DMS53 treated with DMSO at 0.1 percent for 48 hours (cell line): ENCODE data around the gene ABCC1.
"Not testable (repeated sequence)": the region's sequence is repeated elsewhere in the genome, so short reads cannot be mapped to it uniquely, and the experiment has no call there.

Experiments
- DNase-seq: peaks from one replicate; lab custom pipeline; 2025; ENCODE audit not compliant: unreplicated experiment; lab: John Stamatoyannopoulos, UW

ABCC1 gene

GRCh38 chr16:16075488-16076422 lies 126.3 kb downstream of the ABCC1 start:
- DNase-seq: no peak

DNA sequence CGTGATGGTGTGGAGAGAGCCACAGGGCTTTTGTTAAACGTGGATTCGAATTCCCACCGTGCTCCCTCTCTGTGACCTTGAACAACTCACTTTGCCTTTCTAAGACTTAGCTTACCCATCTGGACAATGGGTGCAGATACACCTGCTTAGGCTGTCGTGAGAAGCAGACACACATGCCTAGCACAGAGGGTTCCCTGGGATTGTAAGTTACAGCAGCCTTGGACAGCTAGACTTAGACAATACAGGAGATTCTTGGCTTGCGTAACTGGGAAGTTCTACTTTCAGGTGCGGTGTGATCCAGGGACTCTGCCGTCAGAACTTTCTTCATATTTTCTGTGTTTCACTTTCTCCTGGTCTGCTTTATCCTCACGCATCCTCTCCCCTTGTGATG lies 127.0 kb downstream of the ABCC1 start:
- DNase-seq: no peak

DNA sequence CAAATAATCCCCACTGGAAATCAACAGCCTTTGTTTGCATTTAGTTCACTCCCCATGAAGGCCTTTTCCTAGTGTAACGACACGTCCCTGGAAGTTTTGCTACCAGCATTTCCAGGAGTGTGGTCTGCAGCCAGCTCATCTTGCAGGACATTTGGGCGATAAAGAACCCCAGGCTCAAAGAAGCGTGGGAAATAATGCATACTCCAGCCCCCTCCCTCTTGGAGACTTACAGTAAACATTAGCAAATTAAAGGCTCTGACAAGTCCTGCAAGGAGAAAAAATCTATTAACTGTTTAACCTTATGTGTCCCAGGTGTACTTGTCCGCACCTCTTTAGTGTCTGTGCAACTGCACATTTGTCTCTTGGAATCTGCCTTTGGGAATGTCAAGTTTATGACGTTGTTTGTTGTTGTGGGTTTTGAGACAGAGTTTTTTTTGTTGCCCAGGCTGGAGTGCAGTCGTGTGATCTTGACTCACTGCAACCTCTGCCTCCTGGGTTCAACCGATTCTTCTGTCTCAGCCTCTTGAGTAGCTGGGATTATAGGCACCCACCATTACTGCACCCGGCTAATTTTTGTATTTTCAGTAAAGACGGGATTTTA lies 131.1 kb downstream of the ABCC1 start:
- no peak for DNase-seq

DNA sequence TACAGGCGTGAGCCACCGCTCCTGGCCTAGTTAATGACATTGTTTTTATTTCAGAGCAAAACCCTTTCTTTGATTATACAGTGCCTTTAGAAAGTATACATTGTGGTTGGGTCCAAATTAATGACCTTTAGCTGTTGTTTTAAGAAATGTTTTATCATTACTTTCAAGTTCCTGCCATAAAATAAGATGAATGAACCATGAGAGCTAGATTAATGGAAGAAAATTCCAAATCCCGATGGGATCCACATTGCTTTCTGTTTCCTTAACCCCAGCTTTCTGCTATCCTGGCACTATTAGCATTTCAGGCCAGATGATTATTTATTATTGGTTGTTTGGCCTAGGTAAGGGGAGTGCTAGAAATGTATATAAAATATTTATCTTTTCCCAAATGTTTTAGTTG lies 131.7 kb downstream of the ABCC1 start:
- DNase-seq: no peak

- DNase-seq: no peak
Observed at GRCh38 chr16:16082255-16082654, 132.8 kb downstream of the ABCC1 start.

- DNase-seq: no peak
Observed at GRCh38 chr16:16083421-16084156, 134.2 kb downstream of the ABCC1 start.

DNA sequence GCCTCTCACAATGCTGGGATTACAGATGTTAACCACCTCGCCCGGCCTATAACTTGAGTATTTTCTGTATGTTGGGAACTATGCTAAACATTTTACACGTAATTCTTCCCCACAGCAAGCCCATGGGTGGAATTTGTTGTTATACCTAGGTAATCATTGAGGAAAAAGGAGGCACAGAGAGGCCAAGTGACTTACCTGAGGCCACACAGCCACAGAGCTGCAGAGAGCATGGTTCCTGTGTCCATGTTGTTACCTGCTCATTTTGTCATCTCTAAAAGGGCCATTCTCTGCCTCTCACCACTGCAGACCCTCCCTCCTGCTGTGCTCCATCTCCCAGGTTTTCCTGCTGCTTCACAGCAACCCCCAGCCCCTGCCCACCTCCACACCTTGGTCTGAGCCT lies 135.5 kb downstream of the ABCC1 start:
- DNase-seq: no peak

GRCh38 chr16:16086653-16087446 lies 137.4 kb downstream of the ABCC1 start:
- no peak for DNase-seq

DNA sequence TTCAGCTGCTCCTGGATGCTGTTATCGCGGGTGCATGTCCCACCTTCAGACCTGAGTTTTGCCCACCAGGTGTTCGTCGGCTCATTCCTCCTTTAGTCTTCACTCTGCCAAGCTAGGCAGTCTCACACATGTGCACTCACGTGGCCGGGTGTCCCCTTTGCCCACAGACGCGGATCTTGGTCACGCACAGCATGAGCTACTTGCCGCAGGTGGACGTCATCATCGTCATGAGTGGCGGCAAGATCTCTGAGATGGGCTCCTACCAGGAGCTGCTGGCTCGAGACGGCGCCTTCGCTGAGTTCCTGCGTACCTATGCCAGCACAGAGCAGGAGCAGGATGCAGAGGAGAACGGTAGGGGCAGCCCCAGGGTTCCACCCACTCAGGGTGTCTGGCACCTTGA lies 140.8 kb downstream of the ABCC1 start:
- no peak for DNase-seq

DNA sequence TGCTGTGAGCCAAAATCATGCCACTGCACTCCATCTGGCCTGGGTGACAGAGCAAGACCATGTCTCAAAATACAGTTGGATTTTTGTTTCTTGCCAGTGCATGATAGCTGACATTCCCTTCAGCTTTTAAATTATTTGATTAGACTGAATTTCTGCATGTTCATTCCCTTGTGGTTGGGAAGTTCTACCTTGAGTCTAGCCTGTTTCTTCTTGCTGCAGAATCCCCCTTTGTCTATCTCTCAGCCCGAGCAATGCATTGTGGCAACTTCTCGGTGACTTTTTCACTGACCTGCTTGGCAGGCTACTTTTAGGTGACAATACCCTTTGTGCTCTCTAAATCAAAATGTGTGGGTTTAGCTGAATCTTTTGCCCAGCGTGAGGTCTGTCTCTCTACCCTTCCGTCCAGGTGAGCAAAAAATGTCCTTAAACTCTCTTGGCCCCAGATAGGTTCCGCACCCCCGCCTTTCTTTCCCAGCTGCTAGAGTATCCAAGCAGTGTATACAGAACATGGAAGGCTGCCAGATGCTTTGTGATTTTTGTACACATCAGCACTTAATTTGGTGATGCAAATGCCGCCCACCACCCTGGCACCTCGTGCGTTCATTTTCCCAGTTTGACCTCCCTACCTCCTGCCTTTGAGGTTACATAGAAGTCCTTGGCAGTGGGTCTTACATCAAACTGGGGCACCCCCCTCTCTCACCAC lies 143.7 kb downstream of the ABCC1 start:
- DNase-seq: no peak

- no peak for DNase-seq
Observed at GRCh38 chr16:16093628-16094332, 144.4 kb downstream of the ABCC1 start.

DNA sequence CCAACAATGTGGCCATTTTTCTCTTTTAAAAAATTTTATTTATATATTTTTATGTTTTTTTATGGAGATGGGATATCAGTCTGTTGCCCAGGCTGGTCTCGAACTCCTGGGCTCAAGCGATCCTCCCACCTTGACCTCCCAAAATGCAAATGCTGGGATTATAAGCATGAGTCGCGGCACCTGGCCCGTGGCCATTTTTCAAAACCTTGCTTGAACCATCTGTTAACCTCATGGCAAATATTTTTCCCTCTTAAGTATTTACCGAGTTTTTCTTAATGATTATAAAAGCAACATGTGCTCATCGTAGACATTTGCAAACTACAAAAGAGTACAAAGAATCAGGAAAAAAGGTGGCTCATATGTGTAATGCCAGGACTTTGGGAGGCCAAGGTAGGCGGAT lies 146.2 kb downstream of the ABCC1 start:
- no peak for DNase-seq

DNA sequence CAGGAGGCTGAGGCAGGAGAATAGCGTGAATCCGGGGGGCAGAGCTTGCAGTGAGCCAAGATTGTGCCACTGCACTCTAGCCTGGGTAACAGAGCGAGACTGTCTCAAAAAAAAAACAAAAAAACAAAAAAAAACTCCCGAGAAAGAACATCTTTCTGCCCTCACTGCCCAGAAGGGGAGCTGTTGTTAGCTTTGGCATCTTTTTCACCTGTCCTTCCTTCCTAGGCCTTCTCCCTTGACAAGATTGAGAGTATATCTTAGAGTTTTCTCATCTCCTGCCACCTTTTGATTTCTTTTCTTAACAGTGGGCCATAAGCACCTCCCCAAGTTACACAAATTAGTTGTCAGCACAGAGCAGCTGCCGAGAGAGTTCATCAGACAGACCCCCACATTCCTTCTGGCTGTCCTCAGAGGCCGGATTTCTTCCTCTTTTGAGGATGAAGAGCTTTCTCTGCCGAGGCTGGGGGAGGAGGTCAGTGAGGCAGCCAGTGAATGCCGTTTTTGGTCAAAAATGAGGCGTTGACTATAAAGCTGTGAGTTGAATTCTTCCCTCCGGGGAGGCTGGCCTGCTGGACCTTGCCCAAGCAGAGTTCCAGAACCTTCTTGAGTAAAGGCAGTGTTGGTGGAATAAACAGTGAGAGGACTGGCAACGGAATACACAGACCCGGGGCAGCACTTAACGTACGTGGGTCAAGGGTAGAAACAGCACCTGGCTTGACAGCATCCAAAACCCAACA lies 146.9 kb downstream of the ABCC1 start:
- no peak for DNase-seq

GRCh38 chr16:16096858-16097213 lies 147.4 kb downstream of the ABCC1 start:
- DNase-seq: no peak

- no peak for DNase-seq
Observed at GRCh38 chr16:16099320-16099719, 149.9 kb downstream of the ABCC1 start.

DNA sequence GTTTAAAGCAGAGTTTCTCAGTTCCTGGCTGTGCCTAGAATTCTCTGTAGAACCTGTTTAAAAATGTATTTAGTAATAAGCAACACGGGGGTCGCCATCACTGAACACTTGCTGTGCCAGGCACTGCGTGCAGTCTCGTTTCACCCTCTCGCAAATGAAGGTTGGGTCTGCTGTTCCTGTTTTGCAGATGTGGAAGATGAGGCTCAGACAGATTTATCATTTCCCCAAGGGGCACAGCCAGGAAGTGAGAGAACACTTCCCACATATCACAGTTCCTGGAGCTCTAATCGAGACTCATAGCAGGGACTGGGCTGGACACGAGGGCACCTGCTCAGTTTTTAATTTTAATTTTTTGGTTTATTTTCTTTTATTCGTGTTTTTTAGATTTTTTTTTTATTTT lies 151.2 kb downstream of the ABCC1 start:
- no peak for DNase-seq

- no peak for DNase-seq
Observed at GRCh38 chr16:16101585-16101984, 152.2 kb downstream of the ABCC1 start.

DNA sequence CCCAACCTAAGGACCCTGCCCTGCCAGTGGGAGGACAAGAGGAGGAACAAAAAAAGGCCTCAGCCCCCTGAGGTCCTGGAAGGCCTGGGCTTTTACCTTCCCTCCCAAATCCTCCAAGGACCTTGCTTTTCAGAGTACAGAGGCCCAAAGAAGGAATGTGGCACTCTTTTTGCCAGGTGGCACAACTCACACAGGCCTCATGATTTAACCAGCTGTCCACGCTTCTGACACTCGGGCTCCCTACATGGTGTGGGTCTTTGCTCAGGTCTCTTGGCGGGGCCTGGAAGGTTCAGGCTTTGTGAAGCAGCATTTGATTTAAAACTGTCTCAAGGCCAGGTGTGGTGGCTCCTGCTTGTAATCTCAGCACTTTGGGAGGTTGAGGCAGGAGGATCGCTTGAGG lies 153.3 kb downstream of the ABCC1 start:
- no peak for DNase-seq

DNA sequence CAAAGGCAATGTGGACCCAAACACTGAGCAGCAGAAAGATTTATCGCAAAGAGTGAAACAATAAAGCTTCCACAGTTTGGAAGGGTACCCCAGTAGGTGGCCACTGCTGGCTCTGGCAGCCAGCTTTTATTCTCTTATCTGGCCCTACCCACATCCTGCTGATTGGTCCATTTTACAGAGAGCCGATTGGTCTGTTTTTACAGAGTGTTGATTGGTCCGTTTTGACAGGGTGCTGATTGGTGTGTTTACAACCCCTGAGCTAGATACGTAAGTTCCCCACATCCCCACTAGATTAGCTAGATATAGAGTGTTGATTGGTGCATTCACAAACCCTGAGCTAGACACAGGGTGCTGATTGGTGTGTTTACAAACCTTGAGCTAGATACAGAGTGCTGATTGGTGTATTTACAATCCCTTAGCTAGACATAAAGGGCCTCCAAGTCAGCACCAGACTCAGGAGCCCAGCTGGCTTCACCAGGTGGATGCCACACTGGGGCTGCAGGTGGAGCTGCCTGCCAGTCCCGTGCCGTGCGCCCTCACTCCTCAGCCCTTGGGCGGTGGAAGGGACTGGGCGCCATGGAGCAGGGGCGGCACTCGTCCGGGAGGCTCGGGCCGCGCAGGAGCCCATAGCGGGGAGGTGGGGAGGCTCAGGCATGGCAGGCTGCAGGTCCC lies 154.9 kb downstream of the ABCC1 start:
- DNase-seq: not testable (repeated sequence)
